ENCODE measurements around the gene CST8. TPM values are rescaled to one million over a fixed set of nuclear protein-coding genes. Genes with fewer than 3 reads are reported as not detected.

Gene CST8
- total RNA-seq, 2 donors from 2014 or later, result not detected

DNA sequence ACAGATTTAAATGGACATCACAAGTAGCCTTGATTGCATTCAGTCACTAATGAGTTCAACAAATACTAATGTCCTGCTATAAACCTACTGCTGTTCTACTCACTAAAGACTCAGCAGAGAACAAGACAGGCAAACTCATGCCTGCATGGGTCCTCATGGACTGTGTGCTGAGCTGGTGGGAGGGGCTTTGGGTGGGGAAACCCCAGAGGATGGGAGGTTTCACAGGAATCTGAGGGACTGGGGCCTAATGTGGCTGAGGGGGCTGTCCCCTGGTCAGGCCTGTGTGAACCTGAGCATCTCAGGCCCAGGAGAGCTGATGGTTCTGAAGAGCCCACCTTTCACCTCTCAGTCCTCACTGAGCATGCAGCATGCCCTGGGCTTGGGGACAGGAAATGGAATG lies 1.4 kb downstream of the CST8 start:
- H3K27ac ChIP-seq (ENCODE audit: low read depth, low read length), result no peak overlapping the region
- H3K9me3 Mint-ChIP-seq, result peaks cover 22% of the 10 kb centered on the region
- no peaks in the 10 kb centered on the region for H3K36me3 Mint-ChIP-seq (ENCODE audit: low read depth)

GRCh38 chr20:23493172-23493772 lies 2.4 kb downstream of the CST8 start:
- Histone ChIP-seq H3K9me3 (ENCODE audit: control insufficient read depth, low read length) (peaks cover 20% of the 10 kb centered on the region), H3K27me3 (ENCODE audit: control insufficient read depth, insufficient read depth, low read length, poor library complexity, severe bottlenecking) (no peaks in the 10 kb centered on the region), H3K36me3 (ENCODE audit: control insufficient read depth, insufficient read depth, low read length) (no peaks in the 10 kb centered on the region), H3K4me3 (ENCODE audit: low read length) (no peak overlapping the region), H3K4me1 (ENCODE audit: control insufficient read depth, insufficient read depth, low read length) (no peaks in the 10 kb centered on the region), H3K9ac (ENCODE audit: extremely low read depth, low read length, poor library complexity, severe bottlenecking) (no peak overlapping the region), H3K27ac (ENCODE audit: low read depth, low read length) (no peak overlapping the region)
- no peaks in the 10 kb centered on the region for H3K36me3 Mint-ChIP-seq (ENCODE audit: low read depth)
- H3K27ac Mint-ChIP-seq, result no peak overlapping the region
- no peak overlapping the region for H3K4me3 Mint-ChIP-seq
- TF ChIP-seq, protein P1, sequence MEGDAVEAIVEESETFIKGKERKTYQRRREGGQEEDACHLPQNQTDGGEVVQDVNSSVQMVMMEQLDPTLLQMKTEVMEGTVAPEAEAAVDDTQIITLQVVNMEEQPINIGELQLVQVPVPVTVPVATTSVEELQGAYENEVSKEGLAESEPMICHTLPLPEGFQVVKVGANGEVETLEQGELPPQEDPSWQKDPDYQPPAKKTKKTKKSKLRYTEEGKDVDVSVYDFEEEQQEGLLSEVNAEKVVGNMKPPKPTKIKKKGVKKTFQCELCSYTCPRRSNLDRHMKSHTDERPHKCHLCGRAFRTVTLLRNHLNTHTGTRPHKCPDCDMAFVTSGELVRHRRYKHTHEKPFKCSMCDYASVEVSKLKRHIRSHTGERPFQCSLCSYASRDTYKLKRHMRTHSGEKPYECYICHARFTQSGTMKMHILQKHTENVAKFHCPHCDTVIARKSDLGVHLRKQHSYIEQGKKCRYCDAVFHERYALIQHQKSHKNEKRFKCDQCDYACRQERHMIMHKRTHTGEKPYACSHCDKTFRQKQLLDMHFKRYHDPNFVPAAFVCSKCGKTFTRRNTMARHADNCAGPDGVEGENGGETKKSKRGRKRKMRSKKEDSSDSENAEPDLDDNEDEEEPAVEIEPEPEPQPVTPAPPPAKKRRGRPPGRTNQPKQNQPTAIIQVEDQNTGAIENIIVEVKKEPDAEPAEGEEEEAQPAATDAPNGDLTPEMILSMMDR (conservative IDR thresholded peaks at IDR 0.05), result no peak
- WGBS, 2 experiments (ENCODE audit: insufficient coverage in 1 of 2, insufficient read length in 1 of 2), result 93 to 100% methylated on average over 2 to 3 of the region's 3 CpGs
- peaks cover 3% of the 10 kb centered on the region for H3K4me1 Mint-ChIP-seq
- no peaks in the 10 kb centered on the region for H3K27me3 Mint-ChIP-seq (ENCODE audit: insufficient read depth)
- no peak for DNase-seq
- peaks cover 29% of the 10 kb centered on the region for H3K9me3 Mint-ChIP-seq

More for the DNA sequence above, 1.4 kb downstream of the CST8 start:
- Histone ChIP-seq H3K9me3 (ENCODE audit: control insufficient read depth, low read length) (peaks cover 14% of the 10 kb centered on the region), H3K27me3 (ENCODE audit: control insufficient read depth, insufficient read depth, low read length, poor library complexity, severe bottlenecking) (no peaks in the 10 kb centered on the region), H3K36me3 (ENCODE audit: control insufficient read depth, insufficient read depth, low read length) (no peaks in the 10 kb centered on the region), H3K4me3 (ENCODE audit: low read length) (no peak overlapping the region), H3K9ac (ENCODE audit: extremely low read depth, low read length, poor library complexity, severe bottlenecking) (no peak overlapping the region), H3K4me1 (ENCODE audit: control insufficient read depth, insufficient read depth, low read length) (no peaks in the 10 kb centered on the region)
- DNase-seq, result no peak
- TF ChIP-seq, protein P1 (conservative IDR thresholded peaks at IDR 0.05), result no peak
- H3K4me3 Mint-ChIP-seq, result no peak overlapping the region
- no peaks in the 10 kb centered on the region for H3K27me3 Mint-ChIP-seq (ENCODE audit: insufficient read depth)
- H3K4me1 Mint-ChIP-seq, result peaks cover 3% of the 10 kb centered on the region
- no peak overlapping the region for H3K27ac Mint-ChIP-seq

DNA sequence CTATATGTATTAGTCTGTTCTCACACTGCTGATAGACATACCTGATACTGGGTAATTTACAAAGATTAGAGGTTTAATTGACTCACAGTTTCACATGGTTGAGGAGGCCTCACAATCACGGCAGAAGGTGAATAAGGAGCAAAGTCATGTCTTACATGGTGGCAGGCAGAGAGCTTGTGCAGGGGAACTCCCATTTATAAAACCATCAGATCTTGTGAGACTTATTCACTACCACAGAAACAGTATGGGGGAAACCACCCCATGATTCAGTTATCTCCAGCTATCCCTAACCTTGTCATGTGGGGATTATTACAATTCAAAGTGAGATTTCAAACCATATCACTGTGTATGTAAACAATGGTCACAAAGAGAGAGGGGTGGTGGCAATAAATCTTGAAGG lies 6.6 kb downstream of the CST8 start:
- no peaks in the 10 kb centered on the region for H3K36me3 Mint-ChIP-seq (ENCODE audit: low read depth)
- no peak for DNase-seq
- H3K27me3 Mint-ChIP-seq (ENCODE audit: insufficient read depth), result peaks cover 4% of the 10 kb centered on the region
- whole genome bisulfite sequencing, 2 experiments (ENCODE audit: insufficient coverage in 1 of 2, insufficient read length in 1 of 2), result 86 to 88% methylated on average over 1 of the region's 1 CpG
- no peak overlapping the region for H3K27ac Mint-ChIP-seq
- peaks cover 2% of the 10 kb centered on the region for H3K4me1 ChIP-seq (ENCODE audit: control insufficient read depth, insufficient read depth, low read length)
- peaks cover 32% of the 10 kb centered on the region for H3K9me3 Mint-ChIP-seq
- H3K27ac ChIP-seq (ENCODE audit: low read depth, low read length), result no peak overlapping the region
- no peak overlapping the region for H3K9ac ChIP-seq (ENCODE audit: extremely low read depth, low read length, poor library complexity, severe bottlenecking)
- no peak overlapping the region for H3K4me3 ChIP-seq (ENCODE audit: low read length)
- peaks cover 9% of the 10 kb centered on the region for H3K27me3 ChIP-seq (ENCODE audit: control insufficient read depth, insufficient read depth, low read length, poor library complexity, severe bottlenecking)
- peaks cover 11% of the 10 kb centered on the region for H3K4me1 Mint-ChIP-seq
- TF ChIP-seq, protein P1 (conservative IDR thresholded peaks at IDR 0.05), result no peak
- no peaks in the 10 kb centered on the region for H3K36me3 ChIP-seq (ENCODE audit: control insufficient read depth, insufficient read depth, low read length)
- peaks cover 20% of the 10 kb centered on the region for H3K9me3 ChIP-seq (ENCODE audit: control insufficient read depth, low read length)
- H3K4me3 Mint-ChIP-seq, result no peak overlapping the region

Measured in endodermal cell (in vitro differentiated cells).